ENCODE data around the gene NEURL2.

NEURL2 gene

GRCh38 chr20:45918779-45919537, 27.9 kb upstream of the NEURL2 start:
- TF ChIP-seq CTCF (IDR thresholded peaks at IDR 0.05; ENCODE audit: low read depth, low read length): no peak
- H3K4me3 ChIP-seq (ENCODE audit: low read depth, low read length): no peak overlapping the region

DNA sequence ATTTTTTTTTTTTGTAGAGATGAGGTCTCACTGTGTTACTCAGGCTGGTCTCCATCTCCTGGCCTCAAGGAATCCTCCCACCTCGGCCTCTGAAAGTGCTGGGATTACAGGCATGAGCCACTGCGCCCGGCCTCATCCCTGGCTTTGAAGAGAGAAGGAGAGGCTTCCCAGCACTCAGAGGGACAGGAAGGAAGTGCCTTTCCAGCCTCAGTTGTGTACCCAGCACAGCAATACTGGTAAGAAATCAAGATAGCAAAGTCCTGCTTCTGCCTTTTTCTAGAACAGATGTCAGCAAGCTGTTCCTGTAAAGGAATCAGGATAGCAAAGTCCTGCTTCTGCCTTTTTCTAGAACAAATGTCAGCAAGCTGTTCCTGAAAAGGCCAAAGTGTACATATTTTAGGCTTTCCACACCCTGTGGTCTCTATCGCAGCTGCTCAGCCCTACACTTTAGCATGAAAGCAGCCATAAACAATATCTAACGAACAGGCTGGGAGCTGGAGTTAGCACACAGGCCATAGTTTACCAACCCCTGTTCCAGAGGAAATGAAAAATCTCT, 27.3 kb upstream of the NEURL2 start:
- H3K4me3 ChIP-seq (ENCODE audit: low read depth, low read length): no peak overlapping the region
- TF ChIP-seq CTCF (IDR thresholded peaks at IDR 0.05; ENCODE audit: low read depth, low read length): no peak

- TF ChIP-seq CTCF (IDR thresholded peaks at IDR 0.05; ENCODE audit: low read depth, low read length): no peak
- no peak overlapping the region for H3K4me3 ChIP-seq (ENCODE audit: low read depth, low read length)
These were observed 26.8 kb upstream of the NEURL2 start for GRCh38 chr20:45917790-45918141.

DNA sequence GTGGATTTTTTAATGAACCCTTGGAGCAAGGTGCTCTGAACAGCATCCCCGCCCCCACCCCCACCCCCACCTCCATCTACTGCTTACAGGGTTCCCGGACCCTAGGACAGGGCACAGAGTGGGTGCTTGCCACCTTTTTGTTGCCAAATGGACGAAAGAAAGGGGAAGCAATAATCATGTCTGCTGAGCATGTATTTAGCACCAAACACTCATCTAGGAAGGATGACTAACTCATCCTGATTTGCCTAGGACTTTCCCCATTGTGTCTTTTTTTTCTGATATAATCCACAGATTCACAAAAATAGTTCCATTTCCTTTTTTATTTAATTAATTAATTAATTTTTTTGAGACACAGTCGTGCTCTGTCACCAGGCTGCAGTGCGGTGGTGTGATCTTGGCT, 22.1 kb upstream of the NEURL2 start:
- TF ChIP-seq CTCF (IDR thresholded peaks at IDR 0.05; ENCODE audit: low read depth, low read length): no peak
- H3K4me3 ChIP-seq (ENCODE audit: low read depth, low read length): no peak overlapping the region

- H3K4me3 ChIP-seq (ENCODE audit: low read depth, low read length): peak overlapping the region; percentile 49
These were observed 21.3 kb upstream of the NEURL2 start for GRCh38 chr20:45912344-45912682.

GRCh38 chr20:45911486-45912343, 20.7 kb upstream of the NEURL2 start, which contains the start of gene PLTP:
Gene PLTP (minus strand): TSS chr20:45912155. CDS start chr20:45911452, 703 bp downstream.
- peak within 1 kb of the TSS; percentile 49 for H3K4me3 ChIP-seq (ENCODE audit: low read depth, low read length)
- no peak for TF ChIP-seq CTCF (IDR thresholded peaks at IDR 0.05; ENCODE audit: low read depth, low read length)

More at GRCh38 chr20:45912344-45912682, 21.3 kb upstream of the NEURL2 start:
- TF ChIP-seq CTCF (IDR thresholded peaks at IDR 0.05; ENCODE audit: low read depth, low read length): no peak
